Endodermal cell (in vitro differentiated cells): ENCODE results near the gene NKX6-2. TPM values are rescaled to one million over a fixed set of nuclear protein-coding genes. Genes with fewer than 3 reads are reported as not detected.
A peak's percentile ranks its signal among the peaks of the same experiment; 100 is the strongest.

ENCODE experiments used
- DNase-seq: peaks from one replicate; pipeline ENCODE4 v3.0.0-alpha.2; 2017
- H3K27ac ChIP-seq: 2 replicates; pipeline ENCODE4 v1.5.1; 2013; ENCODE audit warnings: mild to moderate bottlenecking, low read depth, low read length, moderate library complexity
- H3K27me3 ChIP-seq: 2 replicates; pipeline ENCODE4 v1.6.1; 2013; ENCODE audit warnings: mild to moderate bottlenecking, low read length, moderate library complexity; ENCODE audit not compliant: insufficient read depth, control insufficient read depth, poor library complexity, severe bottlenecking
- H3K36me3 ChIP-seq: 2 replicates; pipeline ENCODE4 v1.7.0; 2013; ENCODE audit warnings: mild to moderate bottlenecking, low read length, moderate library complexity; ENCODE audit not compliant: control insufficient read depth, insufficient read depth
- H3K4me1 ChIP-seq: one replicate; pipeline ENCODE4 v1.7.0; 2013; ENCODE audit warnings: low read length; ENCODE audit not compliant: control insufficient read depth, insufficient read depth
- H3K4me3 ChIP-seq: 2 replicates; pipeline ENCODE4 v1.5.1; 2013; ENCODE audit warnings: mild to moderate bottlenecking, low read length, moderate library complexity
- H3K9ac ChIP-seq: 2 replicates; pipeline ENCODE4 v1.6.1; 2013; ENCODE audit warnings: mild to moderate bottlenecking, low read length, moderate library complexity; ENCODE audit not compliant: poor library complexity, severe bottlenecking; ENCODE audit errors: extremely low read depth
- H3K9me3 ChIP-seq: 2 replicates; pipeline ENCODE4 v1.6.1; 2013; ENCODE audit warnings: mild to moderate bottlenecking, low read length, moderate library complexity; ENCODE audit not compliant: control insufficient read depth
- H3K27ac Mint-ChIP-seq: 2 replicates; pipeline ENCODE4 v1.8.0; 2020; ENCODE audit warnings: mixed read lengths
- H3K27me3 Mint-ChIP-seq: 2 replicates; pipeline ENCODE4 v1.8.0; 2021; ENCODE audit warnings: mild to moderate bottlenecking, mixed read lengths; ENCODE audit not compliant: insufficient read depth
- H3K36me3 Mint-ChIP-seq: 2 replicates; pipeline ENCODE4 v1.8.0; 2020; ENCODE audit warnings: low read depth, mixed read lengths
- H3K4me1 Mint-ChIP-seq: 2 replicates; pipeline ENCODE4 v1.8.0; 2020; ENCODE audit warnings: mixed read lengths
- H3K4me3 Mint-ChIP-seq: 2 replicates; pipeline ENCODE4 v1.8.0; 2020; ENCODE audit warnings: mild to moderate bottlenecking, moderate library complexity, mixed read lengths
- H3K9me3 Mint-ChIP-seq: 2 replicates; pipeline ENCODE4 v1.8.0; 2020; ENCODE audit warnings: mild to moderate bottlenecking, mixed read lengths
- CTCF ChIP-seq: fragments of 200-600 bp; sonication (generic); conservative IDR thresholded peaks from 2 replicates; pipeline ENCODE4 v1.5.0; 2021; ENCODE audit warnings: antibody characterized with exemption, mild to moderate bottlenecking
- WGBS, 2 experiments: methylation state at CpG; one replicate each; pipeline versions ENCODE4 v1.1.5 to v1.1.7; 2013; ENCODE audit warnings: missing lambda C conversion rate in 2 of 2, mixed read lengths in 1 of 2; ENCODE audit not compliant: insufficient coverage in 1 of 2, insufficient read length in 1 of 2; 5-methylcytosine and 5-hydroxymethylcytosine counted together
- total RNA-seq, 2 donors: library from RNA; stranded (reverse); fragmentation: NEBNext Ultra II Directional in 1 of 2; extraction: Animal tissue kit (Norgen Biotek cat#: 25700) in 1 of 2; gene quantifications; 2 replicates in 1 of 2; 3 replicates in 1 of 2; pipeline ENCODE4 v1.2.1, GENCODE V29; 2021

Gene NKX6-2
- total RNA-seq, 2 donors from 2014 or later = 0.31 TPM; not detected in 1

DNA sequence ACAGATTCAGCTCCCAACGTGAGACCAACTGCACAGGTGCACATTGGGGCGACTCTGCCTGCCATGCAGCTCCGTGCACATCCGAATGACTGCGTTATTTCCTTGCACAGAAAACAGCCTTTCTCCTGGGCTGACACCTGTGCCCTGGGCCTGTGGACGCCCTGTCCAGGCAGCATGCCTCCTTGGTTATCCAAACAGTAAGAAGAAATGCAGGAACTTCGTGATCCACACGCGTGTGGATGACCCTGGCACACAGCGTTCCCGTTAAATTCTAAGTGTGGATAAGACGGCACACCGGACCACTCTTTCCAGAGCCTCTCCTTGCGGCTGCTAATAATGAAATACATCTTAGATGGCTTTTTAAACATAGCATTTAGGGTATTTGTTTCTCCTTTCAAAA, 39.6 kb downstream of the NKX6-2 start:
- Histone ChIP-seq H3K36me3 (no peaks in the 10 kb centered on the region), H3K4me1 (peaks cover 10% of the 10 kb centered on the region), H3K27ac (no peak overlapping the region), H3K9ac (no peak overlapping the region), H3K9me3 (no peaks in the 10 kb centered on the region), H3K4me3 (no peak overlapping the region), H3K27me3 (no peaks in the 10 kb centered on the region)
- DNase-seq = no peak
- peak overlapping the region; percentile 84 for H3K27ac Mint-ChIP-seq
- H3K27me3 Mint-ChIP-seq = no peaks in the 10 kb centered on the region
- H3K36me3 Mint-ChIP-seq = peaks cover 7% of the 10 kb centered on the region
- no peaks in the 10 kb centered on the region for H3K9me3 Mint-ChIP-seq
- 94 to 96% methylated on average over 14 of the region's 14 CpGs for WGBS, 2 experiments
- peaks cover 18% of the 10 kb centered on the region for H3K4me1 Mint-ChIP-seq
- no peak for TF ChIP-seq CTCF
- H3K4me3 Mint-ChIP-seq = no peak overlapping the region

- Histone ChIP-seq H3K27ac (no peak overlapping the region), H3K4me3 (no peak overlapping the region), H3K4me1 (peaks cover 10% of the 10 kb centered on the region), H3K27me3 (no peaks in the 10 kb centered on the region), H3K9me3 (no peaks in the 10 kb centered on the region), H3K9ac (no peak overlapping the region), H3K36me3 (no peaks in the 10 kb centered on the region)
- DNase-seq = no peak
- H3K4me3 Mint-ChIP-seq = no peak overlapping the region
- H3K27ac Mint-ChIP-seq = peak overlapping the region; percentile 45
- TF ChIP-seq CTCF = no peak
- peaks cover 18% of the 10 kb centered on the region for H3K4me1 Mint-ChIP-seq
- peaks cover 7% of the 10 kb centered on the region for H3K36me3 Mint-ChIP-seq
- H3K9me3 Mint-ChIP-seq = no peaks in the 10 kb centered on the region
- H3K27me3 Mint-ChIP-seq = no peaks in the 10 kb centered on the region
- 93 to 99% methylated on average over 11 to 13 of the region's 13 CpGs for WGBS, 2 experiments
Observed at GRCh38 chr10:132745971-132746370, 40.0 kb downstream of the NKX6-2 start.

DNA sequence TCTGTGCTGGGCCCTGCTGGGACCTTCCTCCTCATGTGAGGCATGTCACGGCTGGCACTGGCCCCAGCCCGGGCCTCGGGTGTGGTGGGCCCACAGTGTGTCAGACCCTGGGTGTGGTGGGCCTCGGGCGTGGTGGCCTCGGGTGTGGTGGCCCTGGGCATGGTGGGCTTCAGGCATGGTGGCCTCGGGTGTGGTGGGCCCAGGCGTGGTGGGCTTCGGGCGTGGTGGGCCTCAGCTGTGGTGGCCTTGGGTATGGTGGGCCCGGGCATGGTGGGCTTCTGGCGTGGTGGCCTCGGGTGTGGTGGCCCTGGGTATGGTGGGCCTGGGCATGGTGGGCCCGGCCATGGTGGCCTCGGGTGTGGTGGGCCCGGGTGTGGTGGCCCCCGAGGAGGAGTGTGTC, 40.4 kb downstream of the NKX6-2 start:
- H3K4me3 Mint-ChIP-seq = no peak overlapping the region
- no peak for DNase-seq
- H3K4me1 ChIP-seq = peaks cover 10% of the 10 kb centered on the region
- H3K9me3 ChIP-seq = no peaks in the 10 kb centered on the region
- no peak overlapping the region for H3K9ac ChIP-seq
- H3K9me3 Mint-ChIP-seq = no peaks in the 10 kb centered on the region
- H3K36me3 Mint-ChIP-seq = peaks cover 7% of the 10 kb centered on the region
- no peak overlapping the region for H3K27ac Mint-ChIP-seq
- no peak overlapping the region for H3K27ac ChIP-seq
- H3K27me3 Mint-ChIP-seq = no peaks in the 10 kb centered on the region
- no peaks in the 10 kb centered on the region for H3K36me3 ChIP-seq
- 96 to 97% methylated on average over 11 to 17 of the region's 17 CpGs for WGBS, 2 experiments
- H3K4me1 Mint-ChIP-seq = peaks cover 18% of the 10 kb centered on the region
- no peaks in the 10 kb centered on the region for H3K27me3 ChIP-seq
- no peak overlapping the region for H3K4me3 ChIP-seq
- no peak for TF ChIP-seq CTCF
